ENCODE measurements around the gene TMEM87B.

Gene TMEM87B

GRCh38 chr2:112164876-112165275, 109.8 kb downstream of the TMEM87B start:
- Histone ChIP-seq H2BK5ac (ENCODE audit: low read length) (no peak overlapping the region), H3K36me3 (ENCODE audit: control insufficient read depth, insufficient read depth, low read length) (no peaks in the 10 kb centered on the region), H3K4ac (ENCODE audit: low read depth, low read length) (no peak overlapping the region), H2BK120ac (ENCODE audit: low read depth, low read length) (no peak overlapping the region), H3K4me2 (ENCODE audit: low read length) (no peak overlapping the region), H4K5ac (ENCODE audit: low read length) (no peak overlapping the region), H3K4me3 (ENCODE audit: low read length) (no peak overlapping the region), H2BK15ac (replicated peaks; ENCODE audit: low read depth) (no peak overlapping the region), H2AK5ac (ENCODE audit: low read length) (no peak overlapping the region), H3K4me1 (ENCODE audit: control insufficient read depth, low read depth, low read length) (no peaks in the 10 kb centered on the region), H3K79me1 (ENCODE audit: low read length) (no peaks in the 10 kb centered on the region), H3K18ac (ENCODE audit: low read length) (no peak overlapping the region), H3K27me3 (ENCODE audit: insufficient read depth, low read length, poor library complexity) (no peaks in the 10 kb centered on the region), H3K23ac (ENCODE audit: low read length) (no peak overlapping the region), H4K8ac (ENCODE audit: low read depth, low read length) (no peak overlapping the region), H3K27ac (ENCODE audit: low read depth, low read length) (no peak overlapping the region), H3K56ac (ENCODE audit: low read length) (no peak overlapping the region), H3K79me2 (ENCODE audit: control insufficient read depth, insufficient read depth, low read length) (no peaks in the 10 kb centered on the region), H3K9ac (ENCODE audit: low read length) (no peak overlapping the region)
- WGBS (ENCODE audit: extremely low coverage, insufficient coverage, low lambda C conversion rate) = no CpG with 5 or more reads among the region's 11 CpGs
- DNase-seq = no peak

- Histone ChIP-seq H3K4me1 (ENCODE audit: control insufficient read depth, low read depth, low read length) (no peaks in the 10 kb centered on the region), H3K56ac (ENCODE audit: low read length) (no peak overlapping the region), H2BK5ac (ENCODE audit: low read length) (no peak overlapping the region), H2BK120ac (ENCODE audit: low read depth, low read length) (no peak overlapping the region), H3K79me1 (ENCODE audit: low read length) (no peaks in the 10 kb centered on the region), H2AK5ac (ENCODE audit: low read length) (no peak overlapping the region), H3K23ac (ENCODE audit: low read length) (no peak overlapping the region), H3K79me2 (ENCODE audit: control insufficient read depth, insufficient read depth, low read length) (no peaks in the 10 kb centered on the region), H3K4me2 (ENCODE audit: low read length) (no peak overlapping the region), H3K9ac (ENCODE audit: low read length) (no peak overlapping the region), H3K27me3 (ENCODE audit: insufficient read depth, low read length, poor library complexity) (no peaks in the 10 kb centered on the region), H4K5ac (ENCODE audit: low read length) (no peak overlapping the region), H3K36me3 (ENCODE audit: control insufficient read depth, insufficient read depth, low read length) (no peaks in the 10 kb centered on the region), H3K18ac (ENCODE audit: low read length) (no peak overlapping the region), H2BK15ac (replicated peaks; ENCODE audit: low read depth) (no peak overlapping the region), H3K4me3 (ENCODE audit: low read length) (no peak overlapping the region), H3K27ac (ENCODE audit: low read depth, low read length) (no peak overlapping the region), H3K4ac (ENCODE audit: low read depth, low read length) (no peak overlapping the region), H4K8ac (ENCODE audit: low read depth, low read length) (no peak overlapping the region)
- no peak for DNase-seq
- WGBS (ENCODE audit: extremely low coverage, insufficient coverage, low lambda C conversion rate) = no CpG with 5 or more reads among the region's 4 CpGs
Measured at GRCh38 chr2:112165296-112165695, 110.2 kb downstream of the TMEM87B start.

GRCh38 chr2:112166806-112167499, 111.9 kb downstream of the TMEM87B start:
- H3K56ac ChIP-seq (ENCODE audit: low read length) = no peak overlapping the region
- no peaks in the 10 kb centered on the region for H3K79me2 ChIP-seq (ENCODE audit: control insufficient read depth, insufficient read depth, low read length)
- H2BK120ac ChIP-seq (ENCODE audit: low read depth, low read length) = no peak overlapping the region
- no peak overlapping the region for H3K23ac ChIP-seq (ENCODE audit: low read length)
- no peak overlapping the region for H2BK5ac ChIP-seq (ENCODE audit: low read length)
- no peaks in the 10 kb centered on the region for H3K36me3 ChIP-seq (ENCODE audit: control insufficient read depth, insufficient read depth, low read length)
- no peak overlapping the region for H3K4me2 ChIP-seq (ENCODE audit: low read length)
- DNase-seq = no peak
- no peaks in the 10 kb centered on the region for H3K4me1 ChIP-seq (ENCODE audit: control insufficient read depth, low read depth, low read length)
- no peak overlapping the region for H3K4me3 ChIP-seq (ENCODE audit: low read length)
- no peak overlapping the region for H3K4ac ChIP-seq (ENCODE audit: low read depth, low read length)
- no peak overlapping the region for H3K9ac ChIP-seq (ENCODE audit: low read length)
- H2BK15ac ChIP-seq (replicated peaks; ENCODE audit: low read depth) = no peak overlapping the region
- no peak overlapping the region for H2AK5ac ChIP-seq (ENCODE audit: low read length)
- H4K8ac ChIP-seq (ENCODE audit: low read depth, low read length) = no peak overlapping the region
- no peak overlapping the region for H3K27ac ChIP-seq (ENCODE audit: low read depth, low read length)
- no peak overlapping the region for H3K18ac ChIP-seq (ENCODE audit: low read length)
- WGBS (ENCODE audit: extremely low coverage, insufficient coverage, low lambda C conversion rate) = no CpG with 5 or more reads among the region's 14 CpGs
- H3K27me3 ChIP-seq (ENCODE audit: insufficient read depth, low read length, poor library complexity) = no peaks in the 10 kb centered on the region
- no peaks in the 10 kb centered on the region for H3K79me1 ChIP-seq (ENCODE audit: low read length)
- no peak overlapping the region for H4K5ac ChIP-seq (ENCODE audit: low read length)

GRCh38 chr2:112168422-112169124, 113.5 kb downstream of the TMEM87B start:
- no peak overlapping the region for H3K4me2 ChIP-seq (ENCODE audit: low read length)
- no peaks in the 10 kb centered on the region for H3K4me1 ChIP-seq (ENCODE audit: control insufficient read depth, low read depth, low read length)
- H3K56ac ChIP-seq (ENCODE audit: low read length) = no peak overlapping the region
- H3K4ac ChIP-seq (ENCODE audit: low read depth, low read length) = no peak overlapping the region
- no peak for DNase-seq
- H3K27ac ChIP-seq (ENCODE audit: low read depth, low read length) = no peak overlapping the region
- no peak overlapping the region for H2BK5ac ChIP-seq (ENCODE audit: low read length)
- H3K18ac ChIP-seq (ENCODE audit: low read length) = no peak overlapping the region
- no peak overlapping the region for H4K5ac ChIP-seq (ENCODE audit: low read length)
- no peak overlapping the region for H2AK5ac ChIP-seq (ENCODE audit: low read length)
- no peaks in the 10 kb centered on the region for H3K36me3 ChIP-seq (ENCODE audit: control insufficient read depth, insufficient read depth, low read length)
- no peak overlapping the region for H3K4me3 ChIP-seq (ENCODE audit: low read length)
- no peaks in the 10 kb centered on the region for H3K79me1 ChIP-seq (ENCODE audit: low read length)
- H3K27me3 ChIP-seq (ENCODE audit: insufficient read depth, low read length, poor library complexity) = no peaks in the 10 kb centered on the region
- H2BK15ac ChIP-seq (replicated peaks; ENCODE audit: low read depth) = no peak overlapping the region
- no peaks in the 10 kb centered on the region for H3K79me2 ChIP-seq (ENCODE audit: control insufficient read depth, insufficient read depth, low read length)
- no peak overlapping the region for H4K8ac ChIP-seq (ENCODE audit: low read depth, low read length)
- no peak overlapping the region for H2BK120ac ChIP-seq (ENCODE audit: low read depth, low read length)
- WGBS (ENCODE audit: extremely low coverage, insufficient coverage, low lambda C conversion rate) = no CpG with 5 or more reads among the region's 10 CpGs
- no peak overlapping the region for H3K23ac ChIP-seq (ENCODE audit: low read length)
- no peak overlapping the region for H3K9ac ChIP-seq (ENCODE audit: low read length)

All from mesendoderm (in vitro differentiated cells).